Mesendoderm (in vitro differentiated cells): ENCODE data around the gene ARHGEF17.
A peak's percentile ranks its signal among the peaks of the same experiment; 100 is the strongest.

Experiments used
- DNase-seq: peaks from one replicate; pipeline ENCODE4 v3.0.0; 2013
- H2AK5ac ChIP-seq: 2 replicates; pipeline ENCODE4 v1.6.1; 2013; ENCODE audit warnings: low read length, inconsistent platforms
- H2BK120ac ChIP-seq: 2 replicates; pipeline ENCODE4 v1.6.1; 2013; ENCODE audit warnings: low read depth, mild to moderate bottlenecking, low read length, moderate library complexity, mixed read lengths
- H2BK15ac ChIP-seq: replicated peaks from 2 replicates; pipeline ENCODE4 v1.6.1; 2013; ENCODE audit warnings: low read depth, mild to moderate bottlenecking, moderate library complexity
- H2BK5ac ChIP-seq: 2 replicates; pipeline ENCODE4 v1.6.1; 2013; ENCODE audit warnings: low read length, inconsistent platforms
- H3K18ac ChIP-seq: 2 replicates; pipeline ENCODE4 v1.6.1; 2013; ENCODE audit warnings: mild to moderate bottlenecking, low read length, mixed read lengths
- H3K23ac ChIP-seq: one replicate; pipeline ENCODE4 v1.6.1; 2013; ENCODE audit warnings: low read length
- H3K27ac ChIP-seq: 2 replicates; pipeline ENCODE4 v1.5.1; 2013; ENCODE audit warnings: low read depth, mild to moderate bottlenecking, inconsistent platforms, low read length, moderate library complexity
- H3K27me3 ChIP-seq: 2 replicates; pipeline ENCODE4 v1.6.1; 2013; ENCODE audit warnings: low read length, control low read depth, mild to moderate bottlenecking, inconsistent platforms; ENCODE audit not compliant: insufficient read depth, poor library complexity
- H3K36me3 ChIP-seq: 2 replicates; pipeline ENCODE4 v1.6.1; 2013; ENCODE audit warnings: low read length, inconsistent platforms; ENCODE audit not compliant: control insufficient read depth, insufficient read depth
- H3K4ac ChIP-seq: one replicate; pipeline ENCODE4 v1.6.1; 2013; ENCODE audit warnings: low read depth, mild to moderate bottlenecking, low read length, moderate library complexity
- H3K4me1 ChIP-seq: 2 replicates; pipeline ENCODE4 v1.6.1; 2013; ENCODE audit warnings: low read depth, low read length, inconsistent platforms; ENCODE audit not compliant: control insufficient read depth
- H3K4me2 ChIP-seq: 2 replicates; pipeline ENCODE4 v1.6.1; 2013; ENCODE audit warnings: low read length
- H3K4me3 ChIP-seq: 2 replicates; pipeline ENCODE4 v1.5.1; 2013; ENCODE audit warnings: mild to moderate bottlenecking, low read length
- H3K56ac ChIP-seq: one replicate; pipeline ENCODE4 v1.6.1; 2013; ENCODE audit warnings: low read length
- H3K79me1 ChIP-seq: 2 replicates; pipeline ENCODE4 v1.6.1; 2013; ENCODE audit warnings: low read length, inconsistent platforms
- H3K79me2 ChIP-seq: 2 replicates; pipeline ENCODE4 v1.6.1; 2013; ENCODE audit warnings: mild to moderate bottlenecking, low read length; ENCODE audit not compliant: control insufficient read depth, insufficient read depth
- H3K9ac ChIP-seq: 2 replicates; pipeline ENCODE4 v1.6.1; 2013; ENCODE audit warnings: low read length, inconsistent platforms
- H4K5ac ChIP-seq: one replicate; pipeline ENCODE4 v1.6.1; 2013; ENCODE audit warnings: low read length
- H4K8ac ChIP-seq: one replicate; pipeline ENCODE4 v1.6.1; 2013; ENCODE audit warnings: low read depth, mild to moderate bottlenecking, control low read depth, low read length, moderate library complexity
- WGBS: extraction: QIAGEN DNeasy Blood & Tissue Kit; methylation state at CpG from one replicate; pipeline ENCODE4 v1.1.7; 2013; ENCODE audit warnings: low lambda C conversion rate, missing lambda C conversion rate; ENCODE audit not compliant: insufficient coverage; ENCODE audit errors: extremely low coverage; 5-methylcytosine and 5-hydroxymethylcytosine counted together

Gene ARHGEF17

GRCh38 chr11:73361953-73362776 is 54.1 kb downstream of the ARHGEF17 start:
- no peak overlapping the region for H2BK5ac ChIP-seq

GRCh38 chr11:73363147-73363546 is 55.1 kb downstream of the ARHGEF17 start:
- no peak for DNase-seq
- Histone ChIP-seq H2AK5ac (no peak overlapping the region), H3K4me3 (no peak overlapping the region), H3K79me2 (no peaks in the 10 kb centered on the region), H3K79me1 (no peaks in the 10 kb centered on the region), H3K18ac (no peak overlapping the region), H4K8ac (no peak overlapping the region), H3K23ac (no peak overlapping the region), H2BK15ac (no peak overlapping the region), H3K27ac (no peak overlapping the region), H3K4me2 (no peak overlapping the region), H4K5ac (no peak overlapping the region), H3K27me3 (no peaks in the 10 kb centered on the region), H3K4ac (no peak overlapping the region), H3K4me1 (no peaks in the 10 kb centered on the region), H2BK120ac (no peak overlapping the region), H3K56ac (no peak overlapping the region), H3K9ac (no peak overlapping the region), H2BK5ac (no peak overlapping the region), H3K36me3 (no peaks in the 10 kb centered on the region)
- WGBS: no CpG with 5 or more reads among the region's 9 CpGs

More at GRCh38 chr11:73361953-73362776, 54.1 kb downstream of the ARHGEF17 start:
- Histone ChIP-seq H3K4me1 (no peaks in the 10 kb centered on the region), H3K18ac (no peak overlapping the region), H2AK5ac (no peak overlapping the region), H3K27ac (no peak overlapping the region), H3K79me1 (no peaks in the 10 kb centered on the region), H3K4me2 (peak overlapping the region; percentile 69), H3K9ac (peak overlapping the region; percentile 56), H2BK120ac (no peak overlapping the region), H3K4ac (no peak overlapping the region), H3K23ac (no peak overlapping the region), H3K4me3 (no peak overlapping the region), H2BK15ac (no peak overlapping the region), H3K36me3 (no peaks in the 10 kb centered on the region), H3K27me3 (no peaks in the 10 kb centered on the region), H3K56ac (peak overlapping the region; percentile 79), H4K5ac (no peak overlapping the region), H3K79me2 (no peaks in the 10 kb centered on the region), H4K8ac (no peak overlapping the region)
- no CpG with 5 or more reads among the region's 70 CpGs for WGBS
- DNase-seq: peak; percentile 92

GRCh38 chr11:73365352-73366264 is 57.5 kb downstream of the ARHGEF17 start:
- H4K5ac ChIP-seq: no peak overlapping the region
- no peak overlapping the region for H4K8ac ChIP-seq
- no peak overlapping the region for H2BK5ac ChIP-seq
- H2BK15ac ChIP-seq: no peak overlapping the region
- no peak overlapping the region for H3K9ac ChIP-seq
- no peak for DNase-seq
- no peak overlapping the region for H3K4ac ChIP-seq
- H3K27ac ChIP-seq: no peak overlapping the region
- H3K4me1 ChIP-seq: no peaks in the 10 kb centered on the region
- H3K79me1 ChIP-seq: no peaks in the 10 kb centered on the region
- no peak overlapping the region for H3K56ac ChIP-seq
- no peak overlapping the region for H3K4me2 ChIP-seq
- no peaks in the 10 kb centered on the region for H3K27me3 ChIP-seq
- H2BK120ac ChIP-seq: no peak overlapping the region
- H3K18ac ChIP-seq: no peak overlapping the region
- H3K4me3 ChIP-seq: no peak overlapping the region
- no peak overlapping the region for H3K23ac ChIP-seq
- no CpG with 5 or more reads among the region's 24 CpGs for WGBS
- no peak overlapping the region for H2AK5ac ChIP-seq
- no peaks in the 10 kb centered on the region for H3K79me2 ChIP-seq
- no peaks in the 10 kb centered on the region for H3K36me3 ChIP-seq

GRCh38 chr11:73366265-73366610 is 58.2 kb downstream of the ARHGEF17 start:
- Histone ChIP-seq H2BK120ac (no peak overlapping the region), H2AK5ac (no peak overlapping the region), H3K23ac (no peak overlapping the region), H3K4me2 (no peak overlapping the region), H3K56ac (no peak overlapping the region), H3K79me2 (no peaks in the 10 kb centered on the region), H3K27me3 (no peaks in the 10 kb centered on the region), H4K8ac (no peak overlapping the region), H2BK5ac (no peak overlapping the region), H3K79me1 (no peaks in the 10 kb centered on the region), H3K4me1 (no peaks in the 10 kb centered on the region), H4K5ac (no peak overlapping the region), H3K27ac (no peak overlapping the region), H2BK15ac (no peak overlapping the region), H3K4ac (no peak overlapping the region), H3K9ac (no peak overlapping the region), H3K36me3 (no peaks in the 10 kb centered on the region), H3K4me3 (no peak overlapping the region), H3K18ac (no peak overlapping the region)
- WGBS: no CpG with 5 or more reads among the region's 4 CpGs
- no peak for DNase-seq

- H3K18ac ChIP-seq: no peak overlapping the region
- no peak for DNase-seq
- H3K27me3 ChIP-seq: no peaks in the 10 kb centered on the region
- no peak overlapping the region for H2BK120ac ChIP-seq
- H3K27ac ChIP-seq: no peak overlapping the region
- no peak overlapping the region for H3K4me3 ChIP-seq
- H3K56ac ChIP-seq: no peak overlapping the region
- H4K8ac ChIP-seq: no peak overlapping the region
- H3K4me1 ChIP-seq: no peaks in the 10 kb centered on the region
- no peak overlapping the region for H3K9ac ChIP-seq
- H3K4ac ChIP-seq: no peak overlapping the region
- no peak overlapping the region for H2BK15ac ChIP-seq
- H2BK5ac ChIP-seq: no peak overlapping the region
- no peaks in the 10 kb centered on the region for H3K79me2 ChIP-seq
- H3K36me3 ChIP-seq: no peaks in the 10 kb centered on the region
- WGBS: no CpG with 5 or more reads among the region's 6 CpGs
- H2AK5ac ChIP-seq: no peak overlapping the region
- H3K79me1 ChIP-seq: no peaks in the 10 kb centered on the region
- H3K23ac ChIP-seq: no peak overlapping the region
- H3K4me2 ChIP-seq: no peak overlapping the region
- no peak overlapping the region for H4K5ac ChIP-seq
Measured at GRCh38 chr11:73366953-73367352, 58.9 kb downstream of the ARHGEF17 start.
